GOT3 (cell line): Measurements from ENCODE around the gene PSENEN.

Experiments
- DNase-seq: peaks from one replicate; lab custom pipeline; 2025; ENCODE audit warnings: mixed read lengths; lab: John Stamatoyannopoulos, UW

The PSENEN gene

DNA sequence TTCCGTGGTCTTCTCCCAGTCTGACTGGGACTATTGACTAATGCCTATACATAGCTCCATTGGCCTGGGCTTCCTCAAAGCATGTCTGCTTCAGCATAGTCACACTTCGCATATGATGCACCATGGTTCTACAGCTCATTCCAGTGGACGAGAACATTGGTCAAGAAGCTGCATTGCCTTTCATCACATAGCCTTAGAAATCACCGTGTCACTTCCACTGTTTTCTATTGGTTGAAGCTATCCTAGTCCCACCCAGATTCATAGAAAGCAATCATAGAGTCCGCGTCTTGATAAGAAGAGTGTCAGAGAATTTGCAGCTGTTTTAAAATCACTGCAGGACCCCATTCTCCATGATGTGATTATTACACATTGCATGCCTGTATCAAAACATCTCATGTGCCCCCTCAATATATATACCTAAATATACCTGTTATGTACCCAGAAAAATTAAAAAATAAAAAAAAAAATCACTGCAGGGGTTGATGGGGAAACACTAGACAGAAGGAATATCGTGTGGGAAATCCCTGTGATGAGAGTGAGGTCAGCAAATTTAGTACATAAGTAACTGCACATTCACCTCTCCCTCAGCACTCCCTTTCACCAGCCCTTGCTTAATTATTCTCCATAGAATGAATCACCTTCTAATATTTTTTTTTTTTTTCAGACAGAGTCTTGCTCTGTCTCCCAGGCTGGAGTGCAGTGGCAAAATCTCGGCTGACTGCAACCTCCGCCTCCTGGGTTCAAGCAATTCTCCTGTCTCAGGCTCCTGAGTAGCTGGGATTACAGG lies 27.8 kb downstream of the PSENEN start:
- no peak for DNase-seq

DNA sequence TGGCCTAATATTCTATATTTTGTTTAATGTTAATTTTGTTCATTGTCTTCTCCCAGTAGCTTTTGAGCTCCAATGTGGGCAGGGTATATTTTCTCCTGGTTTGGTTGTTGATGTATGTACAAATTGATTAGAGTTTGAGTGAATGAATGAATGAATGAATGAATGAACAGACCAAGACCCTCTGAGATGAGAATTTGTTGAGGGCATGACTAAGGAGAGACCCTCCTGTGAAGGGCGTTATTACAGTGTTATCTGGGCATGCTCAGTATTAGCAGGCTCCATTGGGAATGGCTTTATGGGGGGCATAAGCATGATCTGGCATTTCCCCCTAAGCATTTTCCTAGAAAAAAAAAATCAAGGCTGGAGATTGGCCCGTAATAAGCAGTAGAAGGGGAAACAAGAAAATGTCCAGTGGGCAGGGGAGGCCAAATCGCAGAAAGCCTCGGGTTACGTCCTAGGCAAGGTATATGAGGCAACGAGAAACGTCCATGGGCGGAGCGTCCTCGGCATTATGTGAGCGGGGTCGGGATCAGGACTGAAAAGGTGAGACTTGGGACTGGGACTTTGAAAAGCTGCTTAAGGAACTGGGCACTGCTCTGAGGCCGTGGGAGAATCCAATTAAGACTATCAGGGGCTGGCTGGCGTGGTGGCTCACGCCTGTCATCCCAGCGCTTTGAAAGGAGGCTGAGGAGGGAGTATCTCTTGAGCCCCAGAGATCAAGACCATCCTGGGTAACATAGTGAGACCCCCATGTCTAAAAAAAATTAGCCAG lies 29.0 kb downstream of the PSENEN start:
- DNase-seq: no peak

DNA sequence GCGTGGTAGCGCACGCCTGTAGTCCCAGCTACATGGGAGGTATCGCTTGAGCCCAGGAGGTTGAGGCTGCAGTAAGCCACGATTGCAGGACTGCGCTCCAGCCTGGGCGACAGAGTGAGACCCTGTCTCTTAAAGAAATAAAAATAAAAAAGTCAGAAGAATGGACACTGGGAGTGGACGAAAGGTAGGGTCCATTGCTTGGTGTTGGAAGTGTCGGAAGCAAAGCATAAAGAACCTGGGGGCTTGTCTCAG lies 29.5 kb downstream of the PSENEN start:
- DNase-seq: no peak

DNA sequence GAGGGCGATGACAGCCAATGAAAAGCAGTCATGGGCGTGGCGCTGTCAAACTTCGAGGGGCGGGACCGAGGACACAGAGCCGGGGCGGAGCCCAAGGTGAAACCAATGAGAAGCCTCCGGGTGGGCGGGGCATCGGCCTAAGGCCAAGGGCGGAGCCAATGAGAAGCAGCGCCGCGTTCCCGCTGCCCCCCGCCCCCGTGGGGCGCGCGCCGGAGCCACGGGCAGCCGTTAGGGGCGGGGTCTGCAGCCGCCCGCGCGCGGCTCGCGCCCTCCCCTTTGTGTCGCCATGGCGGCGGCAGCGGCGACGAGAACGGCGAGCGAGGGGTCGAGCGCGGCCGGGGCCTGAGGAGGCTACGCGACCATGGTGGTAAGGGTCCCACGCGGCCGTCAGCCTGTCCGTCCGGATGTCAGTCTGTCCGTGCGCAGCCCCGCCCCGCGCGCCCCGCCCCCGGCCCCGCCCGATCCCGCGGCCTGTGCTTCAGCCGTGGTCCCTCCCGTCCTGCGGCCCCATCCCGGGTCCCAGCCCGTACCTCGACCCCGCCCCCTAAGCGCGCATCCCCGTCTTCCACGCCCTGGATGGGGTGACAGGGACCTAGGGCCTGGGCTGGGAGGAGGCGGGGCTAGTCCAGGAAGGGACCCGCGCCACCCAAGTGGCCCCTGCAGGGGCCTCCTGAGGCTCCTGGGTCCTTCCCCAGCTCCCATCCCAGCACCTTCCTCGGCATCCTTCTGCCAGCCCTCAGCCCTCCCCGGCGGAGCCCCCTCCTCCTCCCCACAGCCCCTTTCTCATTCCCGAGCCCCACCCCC lies 30.0 kb downstream of the PSENEN start, which contains the start of gene ARHGAP33:
Gene ARHGAP33 (plus strand): TSS at position 267 of the 804 bp plus-strand sequence. CDS start 95 bp downstream, at position 362.
- peak; percentile 92 for DNase-seq

DNA sequence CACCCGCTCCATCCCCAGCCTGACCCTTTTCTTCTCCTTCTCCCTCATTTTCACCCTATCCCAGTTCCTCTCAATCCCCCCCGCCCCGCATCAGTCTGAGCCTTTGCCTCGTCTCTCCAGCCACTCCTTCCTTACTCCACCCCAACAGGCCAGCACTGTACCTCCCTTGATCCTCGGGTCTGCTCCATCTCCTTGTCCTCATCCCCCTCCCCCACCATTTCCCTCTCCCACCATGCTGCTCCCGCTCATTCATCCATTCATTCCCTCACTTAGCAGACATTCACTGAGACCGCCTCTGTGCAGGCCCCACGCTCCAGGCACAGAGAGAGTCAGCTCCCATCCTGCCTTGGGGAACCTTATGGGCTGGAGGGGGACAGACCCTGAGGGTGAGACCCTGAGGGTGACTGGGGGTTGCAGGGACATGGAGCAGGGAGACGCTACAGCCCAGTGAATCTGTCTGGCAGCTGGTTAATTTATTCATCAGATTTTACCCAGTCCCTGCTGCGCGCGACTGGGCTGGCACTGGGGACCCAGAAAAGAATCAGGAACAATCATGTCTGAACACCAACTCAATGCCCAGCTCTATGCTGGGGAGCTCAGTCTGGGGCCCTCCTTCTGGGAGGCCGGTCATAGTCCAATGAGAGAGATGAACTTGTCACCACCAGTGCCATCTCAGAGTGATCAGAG lies 30.8 kb downstream of the PSENEN start:
- DNase-seq: no peak

DNA sequence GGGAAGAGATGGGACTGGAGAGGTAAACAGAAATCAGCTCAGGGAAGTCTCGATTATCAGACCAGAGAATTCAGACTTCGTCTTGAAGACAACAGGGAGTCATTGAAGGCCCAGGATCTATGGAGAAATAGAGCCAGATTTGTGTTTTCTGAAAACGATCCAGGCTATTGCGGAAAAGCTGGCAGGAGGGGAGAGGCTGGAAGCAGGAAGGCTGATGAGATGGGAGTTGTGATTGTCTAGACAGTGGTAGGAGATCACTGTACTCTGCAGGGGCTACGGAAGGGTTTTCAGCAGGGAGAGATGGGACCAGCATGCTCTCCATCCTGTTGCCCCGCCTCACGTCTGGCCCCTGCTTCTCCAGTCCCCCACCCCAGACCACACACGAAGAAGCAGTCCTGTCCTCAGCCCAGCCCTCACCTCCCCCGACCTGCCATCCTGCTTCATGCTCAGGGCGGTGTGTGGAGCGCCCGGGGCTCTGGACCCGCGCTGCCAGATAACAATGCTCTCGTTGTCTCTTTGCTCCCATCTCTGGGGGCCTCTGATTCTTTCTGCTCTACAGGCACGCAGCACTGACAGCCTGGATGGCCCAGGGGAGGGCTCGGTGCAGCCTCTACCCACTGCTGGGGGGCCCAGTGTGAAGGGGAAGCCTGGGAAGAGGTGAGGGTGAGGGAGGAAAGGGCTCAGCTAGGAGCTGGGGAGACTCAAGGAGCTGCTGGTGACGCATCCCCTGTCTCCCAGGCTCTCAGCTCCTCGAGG lies 31.8 kb downstream of the PSENEN start:
- DNase-seq: no peak

DNA sequence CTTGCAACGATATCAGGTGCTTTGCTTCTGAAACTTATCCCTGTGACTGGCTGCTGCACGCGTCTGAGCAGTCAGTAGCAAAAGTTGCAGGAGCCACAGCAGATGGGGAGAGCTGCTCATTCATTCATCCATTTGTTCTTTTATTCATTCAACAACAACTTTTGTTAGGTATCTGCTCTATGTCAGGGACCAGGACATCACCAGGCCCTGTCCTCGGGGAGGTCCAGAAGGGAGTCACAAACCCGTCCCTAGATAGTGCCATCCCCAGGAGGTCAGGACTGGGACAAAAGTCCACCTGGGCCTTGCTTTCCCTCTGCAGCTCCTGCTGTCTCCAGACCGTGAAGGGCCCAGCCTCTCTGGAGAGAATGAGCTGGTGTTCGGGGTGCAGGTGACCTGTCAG lies 32.5 kb downstream of the PSENEN start:
- no peak for DNase-seq

DNA sequence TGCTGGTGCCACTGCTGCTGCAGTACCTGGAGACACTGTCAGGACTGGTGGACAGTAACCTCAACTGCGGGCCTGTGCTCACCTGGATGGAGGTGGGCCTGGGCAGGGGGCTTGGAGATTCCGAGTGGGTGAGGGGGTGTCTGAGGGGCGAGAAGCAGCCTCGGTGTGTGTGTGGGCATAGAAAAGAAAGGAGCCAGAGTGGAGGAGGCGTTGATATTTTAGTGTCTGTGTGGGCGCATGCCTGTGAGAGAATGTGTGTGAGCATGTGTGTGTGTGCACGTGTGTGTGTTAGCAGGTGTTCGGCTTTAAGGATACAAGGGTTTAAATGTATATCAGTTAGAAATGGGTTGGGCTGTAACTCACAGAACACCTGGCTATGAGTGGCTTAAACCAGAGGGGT lies 33.6 kb downstream of the PSENEN start:
- no peak for DNase-seq

DNA sequence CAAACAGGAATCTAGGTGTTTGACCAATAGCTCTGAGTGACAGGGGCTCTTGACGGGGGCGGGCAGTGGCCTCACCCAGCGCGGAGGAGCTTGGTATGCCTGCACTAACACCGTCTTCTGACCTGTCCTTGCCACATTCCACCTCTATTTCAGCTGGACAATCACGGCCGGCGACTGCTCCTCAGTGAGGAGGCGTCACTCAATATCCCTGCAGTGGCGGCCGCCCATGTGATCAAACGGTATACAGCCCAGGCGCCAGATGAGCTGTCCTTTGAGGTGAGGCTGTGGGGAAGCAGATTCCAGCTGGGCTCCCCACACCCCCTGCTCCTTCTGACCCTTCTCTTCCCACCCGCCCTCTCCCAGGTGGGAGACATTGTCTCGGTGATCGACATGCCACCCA lies 34.6 kb downstream of the PSENEN start:
- DNase-seq: no peak

DNA sequence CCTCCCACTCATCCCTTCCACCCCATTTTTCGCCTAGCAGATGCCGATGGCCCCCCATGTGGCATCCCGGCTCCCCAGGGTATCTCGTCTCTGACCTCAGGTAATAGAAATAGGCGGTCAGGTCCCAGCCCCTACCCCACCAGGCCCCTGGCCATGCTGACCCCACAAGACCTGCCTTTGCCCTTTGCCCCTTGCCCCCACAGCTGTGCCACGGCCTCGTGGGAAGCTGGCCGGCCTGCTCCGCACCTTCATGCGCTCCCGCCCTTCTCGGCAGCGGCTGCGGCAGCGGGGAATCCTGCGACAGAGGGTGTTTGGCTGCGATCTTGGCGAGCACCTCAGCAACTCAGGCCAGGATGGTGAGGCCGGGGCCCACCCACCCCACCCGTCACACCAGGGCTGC lies 35.3 kb downstream of the PSENEN start:
- no peak for DNase-seq

DNA sequence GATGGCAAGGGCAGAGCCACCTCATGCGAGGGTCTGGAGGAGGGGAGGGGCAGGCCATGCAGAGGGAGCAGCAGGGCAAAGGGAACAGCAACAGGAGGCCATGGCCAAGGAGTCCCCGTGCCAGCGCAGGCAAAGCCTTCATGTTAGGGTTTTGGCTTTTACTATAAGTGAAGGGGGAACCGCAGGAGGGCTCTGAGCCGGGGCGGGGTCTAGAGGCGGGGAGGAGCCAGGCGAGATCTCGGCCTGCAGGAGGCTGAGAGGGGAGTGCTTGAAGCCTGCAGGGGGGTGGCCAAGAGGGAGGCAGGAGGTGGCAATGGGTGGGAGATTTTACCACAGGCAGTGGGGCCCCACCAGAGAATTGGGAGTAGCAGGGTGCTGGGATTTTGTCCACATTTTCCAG lies 36.2 kb downstream of the PSENEN start:
- no peak for DNase-seq

DNA sequence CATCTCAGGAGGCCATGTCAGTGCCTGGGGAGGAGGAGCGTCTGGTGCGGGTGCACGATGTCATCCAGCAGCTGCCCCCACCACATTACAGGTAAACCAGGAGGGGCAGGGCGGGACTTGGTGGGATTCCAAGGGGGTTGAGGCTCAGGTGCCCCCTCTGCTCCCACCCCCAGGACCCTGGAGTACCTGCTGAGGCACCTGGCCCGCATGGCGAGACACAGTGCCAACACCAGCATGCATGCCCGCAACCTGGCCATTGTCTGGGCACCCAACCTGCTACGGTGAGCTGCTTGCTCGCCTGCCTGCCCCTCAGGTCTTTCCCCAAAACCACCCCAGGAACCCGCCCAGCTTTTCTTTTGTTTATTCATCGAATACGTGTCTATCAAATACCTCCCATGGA lies 37.1 kb downstream of the PSENEN start:
- DNase-seq: no peak

DNA sequence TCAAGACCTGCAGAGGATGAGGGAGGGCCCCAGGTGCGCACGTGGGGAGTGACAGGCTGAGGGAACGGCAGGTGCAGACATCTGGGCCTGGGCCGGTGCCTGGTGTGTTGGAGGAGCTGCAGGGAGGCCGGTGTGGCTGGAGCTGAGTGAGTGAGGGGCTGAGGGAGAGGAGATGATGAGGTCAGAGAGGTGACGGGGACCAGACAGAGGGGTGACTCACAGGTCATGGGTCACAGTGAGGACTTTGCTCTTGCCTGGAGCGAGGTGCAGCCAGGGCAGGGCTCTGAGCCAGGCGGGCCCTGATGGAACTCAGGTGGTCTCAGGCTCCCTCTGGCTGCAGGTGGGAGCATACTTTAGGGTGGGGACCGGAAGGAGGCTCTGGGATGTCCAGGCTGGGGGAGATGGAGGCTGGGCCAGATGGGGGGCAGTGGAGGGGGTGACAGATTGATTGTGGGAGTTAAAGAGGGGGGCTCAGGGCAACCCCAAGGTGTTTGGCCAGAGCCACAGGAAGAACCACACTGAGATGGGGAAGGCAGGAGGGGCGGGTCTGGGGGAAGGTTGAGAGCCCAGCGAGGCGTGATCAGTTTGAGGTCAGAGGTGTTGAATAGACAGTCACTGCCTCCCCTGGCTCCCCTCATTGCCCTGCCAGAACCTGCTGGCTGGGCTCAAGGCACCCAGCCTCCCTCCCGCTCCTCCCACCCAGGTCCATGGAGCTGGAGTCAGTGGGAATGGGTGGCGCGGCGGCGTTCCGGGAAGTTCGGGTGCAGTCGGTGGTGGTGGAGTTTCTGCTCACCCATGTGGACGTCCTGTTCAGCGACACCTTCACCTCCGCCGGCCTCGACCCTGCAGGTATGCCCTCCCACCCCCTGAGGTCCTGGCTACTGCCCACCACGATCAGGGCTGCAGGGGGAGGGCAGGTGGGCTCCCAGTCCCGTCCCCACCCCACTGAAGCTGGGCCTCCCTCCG lies 38.3 kb downstream of the PSENEN start:
- no peak for DNase-seq

DNA sequence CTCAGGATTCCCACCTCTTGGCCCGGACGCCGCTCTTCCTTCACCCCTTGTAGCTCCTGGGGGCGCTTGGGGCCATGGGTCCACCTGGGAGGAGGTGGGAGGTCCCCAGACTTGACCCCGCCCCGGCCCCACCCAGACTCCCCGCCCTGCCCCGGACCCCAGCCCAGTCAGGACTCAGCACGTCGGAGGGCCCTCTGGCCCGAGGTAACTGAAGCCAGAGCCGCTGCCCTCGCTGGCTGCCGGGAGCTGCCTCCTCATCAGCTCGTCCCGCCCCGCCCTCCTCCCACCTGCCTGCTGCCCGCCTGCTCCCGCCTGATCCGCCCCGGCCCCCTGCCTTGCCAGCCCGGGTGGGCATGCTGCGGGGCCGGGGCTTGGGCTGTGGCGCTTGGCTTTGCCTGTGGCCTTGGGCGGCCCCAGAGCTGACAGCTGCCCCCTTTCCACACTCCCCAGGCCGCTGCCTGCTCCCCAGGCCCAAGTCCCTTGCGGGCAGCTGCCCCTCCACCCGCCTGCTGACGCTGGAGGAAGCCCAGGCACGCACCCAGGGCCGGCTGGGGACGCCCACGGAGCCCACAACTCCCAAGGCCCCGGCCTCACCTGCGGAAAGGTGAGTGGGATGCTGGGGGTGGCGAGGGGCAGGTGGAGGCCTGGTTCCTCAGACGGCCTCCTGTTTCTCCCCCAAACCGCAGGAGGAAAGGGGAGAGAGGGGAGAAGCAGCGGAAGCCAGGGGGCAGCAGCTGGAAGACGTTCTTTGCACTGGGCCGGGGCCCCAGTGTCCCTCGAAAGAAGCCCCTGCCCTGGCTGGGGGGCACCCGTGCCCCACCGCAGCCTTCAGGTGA lies 39.3 kb downstream of the PSENEN start:
- no peak for DNase-seq

DNA sequence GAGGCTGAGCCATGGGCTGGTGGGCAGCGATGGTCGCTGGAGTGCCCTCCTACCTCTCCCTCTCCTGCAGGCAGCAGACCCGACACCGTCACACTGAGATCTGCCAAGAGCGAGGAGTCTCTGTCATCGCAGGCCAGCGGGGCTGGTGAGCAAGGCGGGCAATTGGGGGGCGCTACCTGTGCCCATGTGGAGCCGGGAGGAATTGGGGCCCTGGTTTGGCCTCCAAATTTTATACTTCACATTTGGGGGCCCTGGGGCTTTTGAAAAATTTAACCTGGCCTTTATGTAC lies 39.8 kb downstream of the PSENEN start:
- DNase-seq: no peak

DNA sequence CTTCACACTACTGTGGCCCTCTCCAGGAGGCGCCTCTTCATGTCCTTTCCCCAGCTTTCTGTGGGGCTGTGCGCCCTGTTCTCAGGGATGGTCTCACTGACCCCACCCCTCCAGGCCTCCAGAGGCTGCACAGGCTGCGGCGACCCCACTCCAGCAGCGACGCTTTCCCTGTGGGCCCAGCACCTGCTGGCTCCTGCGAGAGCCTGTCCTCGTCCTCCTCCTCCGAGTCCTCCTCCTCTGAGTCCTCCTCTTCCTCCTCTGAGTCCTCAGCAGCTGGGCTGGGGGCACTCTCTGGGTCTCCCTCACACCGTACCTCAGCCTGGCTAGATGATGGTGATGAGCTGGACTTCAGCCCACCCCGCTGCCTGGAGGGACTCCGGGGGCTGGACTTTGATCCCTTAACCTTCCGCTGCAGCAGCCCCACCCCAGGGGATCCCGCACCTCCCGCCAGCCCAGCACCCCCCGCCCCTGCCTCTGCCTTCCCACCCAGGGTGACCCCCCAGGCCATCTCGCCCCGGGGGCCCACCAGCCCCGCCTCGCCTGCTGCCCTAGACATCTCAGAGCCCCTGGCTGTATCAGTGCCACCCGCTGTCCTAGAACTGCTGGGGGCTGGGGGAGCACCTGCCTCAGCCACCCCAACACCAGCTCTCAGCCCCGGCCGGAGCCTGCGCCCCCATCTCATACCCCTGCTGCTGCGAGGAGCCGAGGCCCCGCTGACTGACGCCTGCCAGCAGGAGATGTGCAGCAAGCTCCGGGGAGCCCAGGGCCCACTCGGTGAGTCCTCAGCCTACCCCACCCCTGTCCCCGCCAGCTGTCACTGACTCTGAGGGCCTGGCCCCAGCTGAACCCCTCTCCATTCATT lies 41.1 kb downstream of the PSENEN start:
- no peak for DNase-seq

DNA sequence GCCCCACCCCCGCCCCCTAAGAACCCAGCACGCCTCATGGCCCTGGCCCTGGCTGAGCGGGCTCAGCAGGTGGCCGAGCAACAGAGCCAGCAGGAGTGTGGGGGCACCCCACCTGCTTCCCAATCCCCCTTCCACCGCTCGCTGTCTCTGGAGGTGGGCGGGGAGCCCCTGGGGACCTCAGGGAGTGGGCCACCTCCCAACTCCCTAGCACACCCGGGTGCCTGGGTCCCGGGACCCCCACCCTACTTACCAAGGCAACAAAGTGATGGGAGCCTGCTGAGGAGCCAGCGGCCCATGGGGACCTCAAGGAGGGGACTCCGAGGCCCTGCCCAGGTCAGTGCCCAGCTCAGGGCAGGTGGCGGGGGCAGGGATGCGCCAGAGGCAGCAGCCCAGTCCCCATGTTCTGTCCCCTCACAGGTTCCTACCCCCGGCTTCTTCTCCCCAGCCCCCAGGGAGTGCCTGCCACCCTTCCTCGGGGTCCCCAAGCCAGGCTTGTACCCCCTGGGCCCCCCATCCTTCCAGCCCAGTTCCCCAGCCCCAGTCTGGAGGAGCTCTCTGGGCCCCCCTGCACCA lies 41.9 kb downstream of the PSENEN start:
- no peak for DNase-seq
